GM12878 (cell line): ENCODE data around the gene MXD1. TPM values are rescaled to one million over a fixed set of nuclear protein-coding genes. Genes with fewer than 3 reads are reported as not detected.

Experiments used
- ATAC-seq: fragments of 200-7000 bp; cut with Tn5 transposase; 3 replicates; pipeline ENCODE4 v1.9.1; 2020; ENCODE audit warnings: mild to moderate bottlenecking, moderate library complexity
- BruUV-seq: library from RNA; stranded (reverse); fragments of 400-500 nt; replicated peaks from 2 replicates; lab custom pipeline; 2021; lab: Mats Ljungman, UMichigan
- CTCF ChIA-PET: fragments of 300-600 bp; sonication (Branson Sonifier 250); formaldehyde crosslinking; extraction: SDS; loops from one replicate; lab custom pipeline; 2021; ENCODE audit warnings: inconsistent platforms; lab: Yijun Ruan, JAX
- POLR2A ChIA-PET: fragments of 350-600 bp; formaldehyde crosslinking; extraction: SDS; loops from one replicate; lab custom pipeline; 2021; ENCODE audit warnings: inconsistent platforms; lab: Charles Lee
- RAD21 ChIA-PET: fragments of 300-600 bp; sonication (Branson Sonifier 250); formaldehyde crosslinking; loops from one replicate; lab custom pipeline; 2023; ENCODE audit warnings: antibody characterized with exemption; ENCODE audit not compliant: unreplicated experiment; lab: Charles Lee
- SMC1A ChIA-PET: fragments of 300-600 bp; sonication (Branson Sonifier 250); formaldehyde crosslinking; loops from one replicate; lab custom pipeline; 2023; ENCODE audit not compliant: unreplicated experiment, uncharacterized antibody; lab: Charles Lee
- DNase-seq: peaks from one replicate; pipeline ENCODE4 v3.0.0-alpha.2; 2011; ENCODE audit warnings: low read depth, low spot score
- FAIRE-seq: peaks from 3 replicates; lab custom pipeline; 2011; peaks lifted over from hg19 to GRCh38; lab: Jason Lieb, UNC
- H2AFZ ChIP-seq: 2 replicates; pipeline ENCODE4 v1.6.0; 2011; ENCODE audit warnings: low read depth, low read length, control low read depth; ENCODE audit not compliant: control insufficient read depth
- H3K27ac ChIP-seq: 2 replicates; pipeline ENCODE4 v1.5.1; 2011; ENCODE audit warnings: control low read depth; ENCODE audit not compliant: control insufficient read depth, insufficient read depth
- H3K27me3 ChIP-seq, 2 experiments: replicated peaks in 1 of 2; 2 replicates each; pipeline versions ENCODE4 v1.6.0 to v1.6.1; 2011; ENCODE audit warnings: low read length in 1 of 2; ENCODE audit not compliant: control insufficient read depth in 2 of 2, insufficient read depth in 2 of 2
- H3K36me3 ChIP-seq, 2 experiments: 2 replicates each; pipeline ENCODE4 v1.5.1; 2011; ENCODE audit warnings: low read length in 1 of 2; ENCODE audit not compliant: control insufficient read depth in 2 of 2, insufficient read depth in 2 of 2
- H3K4me1 ChIP-seq: 2 replicates; pipeline ENCODE4 v1.6.1; 2011; ENCODE audit warnings: mild to moderate bottlenecking, low read length, moderate library complexity, mixed read lengths; ENCODE audit not compliant: control insufficient read depth, insufficient read depth
- H3K4me2 ChIP-seq: 2 replicates; pipeline ENCODE4 v1.6.0; 2011; ENCODE audit warnings: control low read depth; ENCODE audit not compliant: control insufficient read depth, insufficient read depth
- H3K4me3 ChIP-seq: fragments of 200-600 bp; sonication (generic); 2 replicates; pipeline ENCODE4 v1.5.1; 2016
- H3K79me2 ChIP-seq: 2 replicates; pipeline ENCODE4 v1.6.0; 2011; ENCODE audit warnings: low read length; ENCODE audit not compliant: control insufficient read depth, insufficient read depth
- H3K9ac ChIP-seq: 2 replicates; pipeline ENCODE4 v1.8.0; 2011; ENCODE audit warnings: low read length, control low read depth, mixed read lengths; ENCODE audit not compliant: control insufficient read depth, insufficient read depth
- H3K9me3 ChIP-seq: replicated peaks from 3 replicates; pipeline ENCODE4 v1.5.1; 2011; ENCODE audit warnings: mild to moderate bottlenecking, low read length; ENCODE audit not compliant: control insufficient read depth, insufficient read depth
- H4K20me1 ChIP-seq: 2 replicates; pipeline ENCODE4 v1.6.0; 2011; ENCODE audit not compliant: control insufficient read depth, insufficient read depth
- ATF3 ChIP-seq: IDR thresholded peaks from 2 replicates; pipeline ENCODE4 v1.6.1; 2011; ENCODE audit warnings: low read depth, mild to moderate bottlenecking, low read length, moderate library complexity, borderline replicate concordance; ENCODE audit errors: extremely low read depth
- BCL11A ChIP-seq: IDR thresholded peaks from 2 replicates; pipeline ENCODE4 v1.6.1; 2011; ENCODE audit warnings: low read depth, low read length
- EGR1 ChIP-seq, 2 experiments: IDR thresholded peaks; 1 replicate in 1 of 2; 2 replicates in 1 of 2; pipeline ENCODE4 v1.6.1; 2011 to 2012; ENCODE audit warnings: low read depth in 2 of 2, low read length in 2 of 2, borderline replicate concordance in 1 of 2, mild to moderate bottlenecking in 1 of 2, moderate library complexity in 1 of 2
- WGBS: methylation state at CpG from one replicate; pipeline ENCODE4 v1.1.6; 2016; ENCODE audit warnings: low lambda C conversion rate; ENCODE audit not compliant: insufficient replicate concordance, insufficient coverage; ENCODE audit errors: missing lambda C conversion rate; 5-methylcytosine and 5-hydroxymethylcytosine counted together
- in situ Hi-C: fragments of 300-500 bp; cut with MboI; formaldehyde crosslinking; loops from 9 replicates; pipeline ENCODE4 v1.14.3; 2018; ENCODE audit warnings: mixed read lengths
- intact Hi-C: fragments of 100-400 bp; cut with micrococcal nuclease; formaldehyde crosslinking; loops from one replicate; pipeline ENCODE4 v1.14.2; 2022; ENCODE audit not compliant: unreplicated experiment
- polyA plus RNA-seq, 11 experiments: library from polyadenylated mRNA; depleted of rRNA in 4 of 11; unstranded in 6 of 11; stranded (reverse) in 5 of 11; fragments of >200 nt; fragmentation: Nextera tagmentation in 4 of 11; fragmentation: Illumina TruSeq in 1 of 11; extraction: Ambion mirVana in 4 of 11; extraction: Trizol in 1 of 11; gene quantifications; 1 replicate in 1 of 11; 2 replicates in 10 of 11; pipeline versions ENCODE4 v1.2.1 to v1.2.3, GENCODE V29; 2011 to 2016; ENCODE audit warnings: inconsistent platforms in 2 of 11, missing spikeins in 2 of 11, low read depth in 1 of 11
- total RNA-seq, 4 experiments: library from RNA; depleted of rRNA in 3 of 4; stranded (reverse); fragments of >200 nt in 3 of 4; fragmentation: Illumina TruSeq in 1 of 4; extraction: Trizol in 1 of 4; gene quantifications; 2 replicates each; pipeline versions ENCODE4 v1.2.1 to v1.2.3, GENCODE V29; 2013 to 2021

MXD1 gene
- total and polyA plus RNA-seq, 10 of the 15 experiments (the other 5 are each of a cell fraction or from before 2014, with no cell fraction given), result 2.2 to 10.2 (median 3.3) TPM

GRCh38 chr2:69945441-69945840 lies 30.5 kb downstream of the MXD1 start:
- Histone ChIP-seq H4K20me1 (no peaks in the 10 kb centered on the region), H2AFZ (no peak overlapping the region), H3K4me1 (peaks cover 13% of the 10 kb centered on the region), H3K36me3 (0 out of 4 replicates have a peak, but pooled peaks cover 0 to 7% of the 10 kb centered on the region in 2 experiments), H3K4me3 (no peak overlapping the region), H3K9ac (no peak overlapping the region), H3K27ac (no peak overlapping the region), H3K79me2 (no peaks in the 10 kb centered on the region), H3K9me3 (no peaks in the 10 kb centered on the region), H3K27me3 (no peaks in the 10 kb centered on the region), H3K4me2 (no peak overlapping the region)
- intact Hi-C loops (no loop called here), in situ Hi-C loops (no loop called here)
- ATAC-seq (no peak), DNase-seq (no peak), FAIRE-seq (no peak)
- RAD21 ChIA-PET, result no interaction called here
- CTCF ChIA-PET, result no interaction called here
- POLR2A ChIA-PET, result interaction anchor here (1.3 kb wide), 1 partner anchor 12 kb away, joined by 3 read pairs; no protein-coding TSS in a partner anchor
- 83% methylated on average over 8 of the region's 8 CpGs for WGBS
- no peak for TF ChIP-seq BCL11A
- SMC1A ChIA-PET, result interaction anchor here (1.0 kb wide), 1 partner anchor 196 kb away, joined by 4 read pairs; no protein-coding TSS in a partner anchor
- BruUV-seq, result no TSS peak

- H3K27me3 ChIP-seq, result no peaks in the 10 kb centered on the region
- 0 out of 4 replicates have a peak, but pooled peaks cover 0 to 4% of the 10 kb centered on the region in 2 experiments for H3K36me3 ChIP-seq
- H3K4me1 ChIP-seq, result peaks cover 13% of the 10 kb centered on the region
- 0 out of 2 replicates have a peak overlapping the region, but pooled peaks have one; percentile 9 for H3K27ac ChIP-seq
- no peaks in the 10 kb centered on the region for H4K20me1 ChIP-seq
- in situ Hi-C loops, result no loop called here
- no peaks in the 10 kb centered on the region for H3K9me3 ChIP-seq
- H2AFZ ChIP-seq, result no peak overlapping the region
- POLR2A ChIA-PET, result interaction anchor here (1.3 kb wide), 1 partner anchor 12 kb away, joined by 3 read pairs; no protein-coding TSS in a partner anchor
- H3K9ac ChIP-seq, result no peak overlapping the region; the same call in 1 of the 2 replicates
- CTCF ChIA-PET, result no interaction called here
- FAIRE-seq, result no peak
- H3K79me2 ChIP-seq, result no peaks in the 10 kb centered on the region
- no peak for DNase-seq
- RAD21 ChIA-PET, result interaction anchor here (1.2 kb wide), 1 partner anchor 33 kb away, joined by 4 read pairs; no protein-coding TSS in a partner anchor
- WGBS, result 64% methylated on average over 8 of the region's 8 CpGs
- ATAC-seq, result no peak
- intact Hi-C loops, result no loop called here
- 0 out of 2 replicates have a peak overlapping the region, but pooled peaks have one; percentile 4 for H3K4me2 ChIP-seq
- no TSS peak for BruUV-seq
- SMC1A ChIA-PET, result interaction anchor here (0.9 to 1.7 kb wide), 5 partner anchors 7 to 196 kb away, joined by 3 to 8 read pairs (median 3); no protein-coding TSS in a partner anchor
- TF ChIP-seq ATF3 (no peak), EGR1 (IDR thresholded peaks at IDR 0.05; ENCODE audit: borderline replicate concordance in 1 of 2, low read depth in 2 of 2, low read length in 2 of 2) (no peak)
- H3K4me3 ChIP-seq, result no peak overlapping the region
Measured at GRCh38 chr2:69945941-69946340, 31.0 kb downstream of the MXD1 start.
